GM21367 (cell line): ENCODE data around the gene A1BG.
A peak's percentile ranks its signal among the peaks of the same experiment; 100 is the strongest.
"Not testable (repeated sequence)": the region's sequence is repeated elsewhere in the genome, so short reads cannot be mapped to it uniquely, and the experiment has no call there.

Experiments
- ATAC-seq: cut with Tn5 transposase; IDR thresholded peaks from one replicate; pipeline ENCODE4 v1.9.1; 2021; ENCODE audit not compliant: unreplicated experiment

A1BG gene

DNA sequence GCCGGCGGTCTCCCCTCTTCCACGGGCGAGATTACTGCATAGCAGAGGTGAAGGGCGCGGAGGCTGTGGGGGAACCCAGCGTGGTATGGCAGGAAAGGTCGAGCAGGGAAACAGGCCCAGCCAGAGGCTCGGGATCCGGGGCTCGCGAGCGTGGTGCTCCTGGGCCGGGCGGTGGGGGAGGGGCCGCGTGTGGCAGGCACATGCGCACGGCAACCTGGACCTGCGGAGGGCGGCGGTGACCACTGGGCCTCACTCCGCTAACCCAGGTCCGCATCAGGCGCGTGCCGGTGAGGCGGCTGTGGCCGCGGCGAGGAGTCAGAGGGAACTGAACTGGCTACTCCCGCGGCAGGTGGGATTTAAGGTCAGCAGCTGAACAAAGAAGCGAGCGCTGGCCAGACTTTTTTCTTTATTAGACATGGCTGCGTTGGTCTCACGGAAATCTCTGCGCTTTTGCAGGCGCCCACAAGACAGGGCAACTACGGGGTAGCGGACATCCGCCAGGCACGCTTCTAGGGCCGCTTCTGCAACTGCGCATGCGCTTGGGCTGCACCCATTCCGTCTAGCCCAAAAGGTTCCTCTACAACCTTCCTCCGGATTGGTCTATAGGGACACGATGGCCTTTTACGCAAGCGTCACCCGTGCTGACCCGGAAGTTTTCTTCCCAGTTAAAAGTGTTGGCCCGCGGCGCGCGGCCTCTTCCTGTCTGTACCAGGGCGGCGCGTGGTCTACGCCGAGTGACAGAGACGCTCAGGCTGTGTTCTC lies 33.5 kb upstream of the A1BG start, which contains the start of gene RPS5:
Gene RPS5 (plus strand): TSS at position 694 of the 762 bp plus-strand sequence. CDS start 869 bp downstream, outside the sequence.
- ATAC-seq, result peak; percentile 82

DNA sequence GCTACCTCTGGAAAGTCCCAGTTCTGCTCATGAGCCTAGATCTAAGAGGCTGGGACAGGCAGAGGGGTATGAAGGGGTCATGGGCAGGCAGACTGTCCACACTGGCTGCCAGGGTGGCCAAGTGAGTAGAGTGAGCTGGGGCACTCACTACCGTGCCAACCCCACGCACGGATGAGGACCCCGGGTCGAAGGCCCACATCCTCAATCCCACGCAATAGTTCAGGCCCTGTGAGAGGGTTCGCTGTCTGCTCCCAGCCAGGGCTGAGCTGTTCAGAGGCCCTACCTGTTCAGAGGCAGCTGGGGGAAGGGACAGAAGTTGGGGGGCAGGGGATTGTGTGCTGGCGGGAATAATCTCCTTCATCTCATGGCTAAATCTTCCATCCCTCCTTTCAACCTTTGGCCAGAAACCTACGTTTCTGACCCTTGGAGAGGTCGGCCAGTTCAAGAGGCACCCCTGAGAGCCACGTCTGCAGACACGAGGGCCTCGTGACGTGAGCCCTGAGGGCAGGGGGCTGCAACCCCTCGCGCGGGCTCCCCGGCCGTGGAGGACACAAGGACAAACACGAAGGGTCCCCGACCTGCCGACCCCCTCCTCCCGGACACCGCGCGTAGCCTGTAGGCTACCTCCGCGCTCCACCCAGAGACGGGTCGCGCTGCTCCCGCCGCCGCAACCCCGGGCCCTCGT lies 32.7 kb upstream of the A1BG start:
- ATAC-seq, result peak; percentile 3

DNA sequence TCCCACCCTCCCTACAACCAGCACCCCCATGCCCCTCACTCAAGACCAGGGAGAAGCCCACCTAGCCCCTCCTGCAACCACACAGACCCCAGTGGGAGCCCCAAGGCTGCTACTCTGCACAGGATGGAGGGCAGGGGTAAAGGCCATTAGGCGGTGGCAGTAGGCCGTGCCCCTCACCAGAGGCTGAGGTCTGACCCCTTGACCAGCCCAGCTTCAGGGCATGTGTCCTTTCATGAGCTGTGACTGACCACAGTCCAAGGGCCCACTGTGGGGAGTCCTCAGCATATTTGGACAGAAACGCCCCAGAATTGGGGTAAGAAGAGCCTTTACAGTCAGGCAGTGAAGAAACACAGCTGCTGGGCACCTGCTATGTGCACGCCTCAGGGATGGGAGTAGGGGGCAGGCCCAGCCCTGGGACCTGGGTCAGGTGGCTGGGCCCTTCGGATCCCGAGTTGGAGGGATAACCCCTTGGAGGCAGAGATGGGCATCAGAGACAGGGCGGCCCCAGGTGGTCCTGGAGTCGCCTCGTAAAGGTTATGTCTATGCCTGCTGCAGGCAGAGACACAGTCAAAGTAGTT lies 32.1 kb upstream of the A1BG start:
- ATAC-seq, result no peak

DNA sequence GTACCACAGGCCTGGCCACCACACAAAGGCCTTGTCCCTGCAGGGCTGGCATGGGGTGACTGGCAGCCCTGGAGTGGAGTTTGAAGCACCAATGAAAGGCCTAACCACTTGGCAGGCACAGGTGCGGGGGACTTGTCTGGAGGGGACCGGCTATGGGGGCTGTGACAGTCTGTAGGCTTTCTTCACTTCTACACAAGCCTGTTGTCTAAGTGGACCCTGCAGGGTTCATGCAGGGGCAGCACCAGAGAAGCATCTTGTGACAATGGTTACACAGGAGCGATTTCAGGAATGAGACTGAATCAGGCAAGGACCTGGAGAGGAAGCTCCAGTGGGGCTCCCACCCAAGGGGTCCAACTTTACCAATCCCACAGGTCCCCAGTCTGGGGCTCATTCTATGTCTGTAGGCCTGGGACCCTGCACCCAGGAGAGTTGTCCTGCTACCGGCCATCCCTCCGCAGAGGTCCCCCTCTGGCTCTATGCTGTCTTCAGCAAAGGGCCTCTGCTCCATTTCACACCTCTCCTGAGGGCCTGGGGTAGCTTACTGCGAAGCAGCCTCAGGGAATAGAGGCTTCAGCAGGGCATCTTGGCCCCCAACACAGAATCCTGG lies 29.8 kb upstream of the A1BG start:
- no peak for ATAC-seq

DNA sequence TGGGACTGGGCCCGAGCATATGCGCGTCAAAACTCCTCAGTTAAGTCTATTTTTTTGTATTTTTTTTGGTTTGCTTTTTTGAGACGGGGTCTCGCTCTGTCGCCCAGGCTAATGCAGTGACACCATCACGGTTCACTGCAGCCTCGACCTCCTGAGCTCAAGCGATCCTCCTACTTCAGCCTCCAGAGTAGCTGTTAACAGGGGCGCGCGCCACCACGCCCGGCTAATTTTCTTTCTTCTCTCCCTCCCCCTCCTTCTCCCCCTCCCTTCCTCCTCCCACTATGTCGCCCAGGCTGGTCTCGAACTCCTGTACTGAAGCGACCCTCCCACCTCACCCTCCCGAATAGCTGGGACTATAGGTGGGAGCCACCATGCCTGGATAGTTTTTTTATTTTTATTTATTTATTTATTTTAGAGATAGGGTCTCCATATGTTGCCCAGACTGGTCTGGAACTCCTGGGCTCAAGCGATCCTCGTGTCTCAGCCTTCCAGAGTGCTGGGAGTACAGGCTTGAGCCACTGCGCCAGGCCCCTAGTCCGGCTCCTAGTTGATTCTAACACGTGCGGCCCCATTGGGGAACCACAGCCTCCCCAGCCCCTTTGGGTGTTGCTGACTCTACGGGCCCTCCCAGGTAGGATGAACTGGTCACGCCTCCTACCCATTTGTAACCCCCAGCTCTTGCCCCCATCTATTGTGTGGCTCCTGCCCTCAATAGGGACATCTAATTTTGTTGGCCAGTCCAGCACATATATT lies 28.3 kb upstream of the A1BG start:
- no peak for ATAC-seq

DNA sequence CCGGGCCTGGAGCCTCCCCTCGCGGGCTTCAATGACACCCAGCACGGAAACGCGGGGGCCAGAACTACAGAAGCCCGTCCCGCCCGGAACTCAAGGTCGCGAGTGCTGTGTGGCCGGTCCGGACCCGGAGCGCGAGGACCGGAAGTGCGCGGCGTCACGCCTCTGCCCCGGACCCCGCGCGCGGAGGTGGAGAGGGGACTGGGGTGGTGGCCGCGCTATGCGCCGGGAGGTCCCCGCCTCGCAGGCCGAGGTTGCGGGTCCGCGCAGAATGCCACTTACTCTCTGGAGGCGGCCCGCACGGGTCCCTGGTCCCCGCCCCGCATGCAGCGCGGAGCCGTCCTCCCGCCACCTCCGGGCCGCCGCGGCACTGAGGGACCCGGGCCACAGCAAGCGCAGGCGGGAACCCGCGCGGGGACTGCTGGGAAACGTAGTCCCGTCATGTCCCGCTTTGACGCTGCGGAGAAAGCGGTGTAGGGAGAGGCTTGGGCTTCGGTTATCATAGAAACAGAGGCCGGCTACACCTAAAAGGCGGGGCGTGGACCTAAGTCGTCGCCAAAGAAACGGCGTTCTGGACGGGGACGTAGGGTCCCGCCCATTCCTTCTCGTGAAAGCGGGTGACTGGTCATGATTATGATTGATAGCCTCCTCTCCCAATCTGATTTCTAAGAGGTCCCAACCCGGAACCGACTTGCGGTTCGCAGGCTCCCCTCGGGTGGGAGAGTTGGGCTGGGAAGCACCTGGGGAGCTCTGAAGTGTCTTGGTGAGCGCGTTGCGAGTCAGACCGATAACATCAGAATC lies 27.6 kb upstream of the A1BG start, which contains the start of gene ZNF837:
Gene ZNF837 (minus strand): TSS at position 369 of the 798 bp plus-strand sequence. CDS start 11,698 bp downstream, outside the sequence.
- peak; percentile 68 for ATAC-seq

DNA sequence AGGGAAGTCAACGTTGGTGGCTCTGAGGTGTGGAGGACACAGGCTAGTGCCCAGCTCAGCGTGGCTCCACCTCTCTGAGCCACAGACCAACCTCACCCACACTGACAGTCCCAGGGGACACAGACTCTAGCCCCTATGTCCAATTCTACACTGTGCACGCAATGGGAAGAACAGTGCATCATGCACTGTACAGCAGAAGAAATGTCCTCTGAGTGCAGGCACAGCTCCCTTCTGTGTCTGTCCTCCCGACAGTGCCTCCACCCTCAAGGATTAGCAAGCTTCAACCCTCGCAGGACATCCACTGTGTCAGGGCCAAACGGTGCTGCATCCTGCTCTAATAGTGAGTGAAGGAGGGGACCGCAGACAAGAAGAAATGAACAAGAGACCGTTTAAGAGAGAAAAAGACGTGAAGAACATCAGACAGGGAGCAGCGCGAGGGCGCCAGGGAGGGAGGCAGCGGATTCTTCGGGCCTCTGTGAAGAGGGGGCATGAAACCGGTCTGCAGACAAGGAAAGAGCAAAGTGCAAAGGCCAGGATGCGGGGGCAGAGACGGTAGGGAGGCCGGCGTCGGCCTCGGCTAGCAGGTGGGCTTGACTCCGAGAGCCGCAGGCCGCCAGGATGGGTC lies 26.9 kb upstream of the A1BG start:
- no peak for ATAC-seq

DNA sequence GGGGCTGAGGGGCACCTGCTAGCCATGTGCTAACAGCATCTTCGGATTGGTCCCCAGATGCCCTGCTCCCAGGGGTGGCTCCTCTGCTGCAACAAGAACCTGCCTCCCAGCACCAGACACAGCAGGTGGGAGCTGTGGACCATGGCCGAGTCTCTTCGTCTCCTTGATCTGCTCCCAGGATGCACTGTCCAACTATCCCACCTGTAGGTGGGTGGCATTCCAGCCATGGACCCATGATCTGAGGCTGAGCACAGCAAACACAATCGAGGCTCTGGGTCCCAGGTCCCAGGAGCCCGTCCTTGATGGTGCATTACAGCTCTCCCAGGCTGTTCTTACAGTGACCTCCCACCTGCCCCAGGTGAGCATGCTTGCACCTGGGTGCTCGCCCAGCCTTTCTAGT lies 26.0 kb upstream of the A1BG start:
- ATAC-seq, result no peak

DNA sequence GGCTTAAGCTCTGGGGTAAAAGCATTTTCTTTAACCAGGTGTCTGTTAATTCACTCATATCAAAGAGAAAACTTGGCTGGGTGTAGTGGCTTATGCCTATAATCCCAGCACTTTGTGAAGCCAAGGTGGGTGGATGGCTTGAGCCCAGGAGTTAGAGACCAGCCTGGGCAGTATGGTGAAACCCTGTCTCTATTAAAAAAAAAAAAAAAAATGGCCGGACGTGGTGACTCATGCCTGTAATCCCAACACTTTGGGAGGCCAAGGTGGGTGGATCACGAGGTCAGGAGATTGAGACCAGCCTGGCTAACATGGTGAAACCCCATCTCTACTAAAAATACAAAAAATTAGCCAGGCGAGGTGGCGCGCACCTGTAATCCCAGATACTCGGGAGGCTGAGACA lies 23.4 kb upstream of the A1BG start:
- ATAC-seq, result not testable (repeated sequence)

DNA sequence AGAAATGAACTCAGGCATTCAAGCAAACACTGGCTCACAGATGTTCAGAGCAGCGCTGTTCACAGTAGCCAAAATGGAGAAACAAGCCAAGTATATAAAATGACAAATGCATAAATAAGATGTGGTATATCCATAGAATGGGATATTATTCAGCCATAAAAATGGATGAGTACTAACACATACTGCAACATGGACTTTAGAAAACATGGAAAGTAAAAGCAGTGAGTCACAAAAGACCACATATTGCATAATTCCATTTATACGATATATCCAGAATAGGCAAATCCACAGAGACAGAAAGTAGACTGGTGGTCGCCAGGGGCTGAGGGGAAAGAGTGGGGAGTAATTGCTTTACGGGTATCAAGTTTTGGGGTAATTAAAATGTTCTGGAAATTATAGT lies 20.9 kb upstream of the A1BG start:
- no peak for ATAC-seq

DNA sequence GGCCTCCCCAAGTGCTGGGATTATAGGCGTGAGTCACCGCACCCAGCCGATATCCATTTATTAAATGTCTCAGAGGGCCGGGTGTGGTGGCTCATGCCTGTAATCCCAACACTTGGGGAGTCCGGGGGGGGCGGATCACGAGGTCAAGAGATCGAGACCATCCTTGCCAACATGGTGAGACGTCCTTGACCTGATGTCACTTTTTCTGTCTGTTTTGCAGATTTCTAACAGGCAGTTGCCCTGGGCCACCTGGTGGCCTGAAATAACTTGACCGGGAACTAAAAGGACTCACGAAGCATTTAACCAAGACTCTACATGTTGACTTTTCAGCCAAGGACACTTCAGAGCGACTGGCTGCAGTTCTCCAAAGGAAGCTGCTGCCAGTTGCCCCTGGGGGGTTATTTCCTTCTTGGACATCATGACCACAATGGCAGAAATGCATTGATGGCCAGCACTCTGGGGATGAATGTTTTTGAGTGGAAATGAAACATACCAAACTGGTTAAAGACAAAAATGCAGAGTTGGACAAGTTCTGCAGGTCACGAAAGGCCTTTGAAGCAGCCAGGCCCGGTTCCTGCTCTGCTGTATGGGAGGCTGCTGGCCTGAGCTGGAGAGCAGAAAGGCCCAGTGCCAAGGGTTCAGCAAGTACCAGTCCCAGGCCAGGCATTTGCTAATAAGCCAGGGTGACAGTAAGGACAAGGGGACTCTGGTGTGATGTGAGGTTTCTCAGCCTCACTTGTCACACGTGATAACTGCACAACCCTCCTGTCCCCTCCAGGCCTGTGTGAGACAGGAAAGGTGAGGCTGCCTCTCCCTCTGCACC lies 19.2 kb upstream of the A1BG start:
- no peak for ATAC-seq

DNA sequence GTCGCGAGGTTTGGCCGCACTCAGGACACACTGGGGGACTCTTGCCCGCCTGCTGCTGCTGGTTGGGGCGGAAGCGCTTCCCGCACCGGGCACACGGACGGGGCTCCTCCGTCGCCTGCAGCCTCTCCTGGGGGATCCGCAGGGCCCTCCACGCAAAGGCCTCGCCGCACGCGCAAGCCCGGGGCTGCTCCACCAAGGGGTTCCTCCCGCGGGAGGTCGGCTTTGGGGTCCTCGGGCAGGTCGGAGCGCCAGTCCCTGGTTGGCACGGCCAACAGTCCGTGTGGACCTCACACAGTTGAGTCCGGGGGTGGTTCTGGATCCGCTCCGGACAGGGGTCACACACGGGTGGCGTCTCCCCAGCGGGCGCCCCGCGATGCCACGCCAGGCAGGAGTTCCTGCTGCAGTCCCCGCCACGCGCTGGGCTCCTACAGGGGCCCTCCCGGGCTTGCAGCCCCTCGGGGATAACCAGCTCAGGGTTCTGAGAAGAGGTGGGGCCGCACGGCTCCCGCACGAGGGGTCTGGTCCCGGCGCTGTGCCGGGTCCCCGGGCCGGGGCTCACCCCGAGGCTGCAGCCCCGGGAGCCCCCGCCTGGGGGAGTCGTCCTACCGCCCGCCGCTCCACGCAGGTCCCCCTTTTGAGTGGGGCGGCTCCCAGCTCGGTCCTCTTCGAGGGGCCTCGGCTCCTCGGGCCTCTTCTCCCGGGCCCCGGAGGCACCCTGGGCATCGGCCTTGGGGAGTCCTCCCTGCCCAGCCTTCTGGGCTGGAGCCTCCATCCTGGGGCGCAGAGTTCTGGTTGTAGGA lies 15.5 kb upstream of the A1BG start:
- no peak for ATAC-seq

DNA sequence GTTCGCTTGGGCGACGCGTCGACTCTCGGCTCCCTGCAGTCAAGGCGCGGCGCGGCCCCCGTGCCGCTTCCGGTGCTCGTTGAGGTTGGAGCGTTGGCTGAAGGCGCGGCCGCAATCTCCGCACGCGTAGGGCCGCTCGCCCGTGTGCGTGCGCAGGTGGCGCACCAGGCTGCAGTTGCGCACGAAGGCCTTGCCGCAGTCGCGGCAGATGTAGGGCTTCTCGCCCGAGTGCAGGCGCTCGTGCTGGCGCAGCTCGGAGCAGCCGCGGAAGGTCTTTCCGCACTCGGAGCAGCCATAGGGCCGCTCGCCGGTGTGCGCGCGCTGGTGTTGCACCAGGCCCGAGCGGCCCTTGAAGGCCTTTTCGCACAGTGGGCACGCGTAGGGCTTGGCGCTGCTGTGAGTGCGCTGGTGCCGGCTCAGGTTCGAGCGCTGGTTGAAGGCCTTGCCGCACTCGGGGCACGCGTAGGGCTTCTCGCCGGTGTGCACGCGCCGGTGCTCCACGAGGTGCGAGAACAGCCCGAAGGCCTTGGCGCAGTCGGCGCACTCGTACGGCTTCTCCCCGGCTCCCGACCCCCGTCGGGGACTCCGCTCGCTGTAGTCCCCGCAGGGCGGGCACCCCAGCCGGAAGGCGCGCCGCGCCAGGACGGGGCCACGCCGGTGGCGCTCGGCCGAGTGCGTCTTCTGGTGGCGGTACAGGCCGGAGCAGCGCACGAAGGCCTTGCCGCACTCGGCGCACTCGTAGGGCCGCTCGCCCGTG lies 14.6 kb upstream of the A1BG start:
- no peak for ATAC-seq

DNA sequence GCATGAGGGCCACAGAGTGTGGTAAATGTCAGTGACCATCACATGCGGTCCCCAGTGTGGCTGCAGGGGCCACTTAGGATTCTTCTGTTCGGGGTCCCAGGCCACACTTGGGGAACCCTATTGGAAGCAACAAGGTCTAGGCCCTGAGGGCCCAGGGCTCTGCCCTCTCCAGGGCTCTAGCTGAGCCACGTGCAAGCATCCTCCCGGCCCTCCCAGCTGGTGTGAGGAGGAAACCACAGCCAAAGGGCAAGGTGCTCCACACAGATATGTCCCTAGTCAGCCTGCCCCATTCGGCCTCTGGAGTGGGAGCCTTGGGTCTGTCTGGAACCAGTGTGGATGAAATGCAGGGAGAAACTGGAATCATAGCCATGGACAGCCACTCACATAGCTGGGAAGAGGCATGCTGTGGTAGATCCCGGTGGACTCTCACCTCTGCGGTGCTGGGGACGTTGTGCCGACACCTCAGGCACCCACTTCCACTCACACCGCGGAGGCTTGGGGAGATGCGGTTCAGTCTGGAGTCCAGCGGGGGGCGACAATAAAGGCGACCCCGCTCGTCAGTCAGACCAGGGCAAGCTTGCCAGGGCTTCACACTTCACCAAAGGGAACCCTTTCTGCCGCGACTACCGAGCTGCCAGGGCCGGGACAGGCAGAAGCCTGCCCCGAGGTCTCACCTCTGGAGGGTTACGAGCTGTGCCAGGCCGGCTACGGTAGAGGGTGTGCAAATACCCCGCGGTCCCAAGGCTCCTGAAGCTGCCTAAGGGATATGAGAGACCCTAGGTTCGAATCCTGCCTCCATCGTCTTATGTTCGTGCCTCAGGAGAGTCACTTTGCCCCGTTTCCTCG lies 13.5 kb upstream of the A1BG start:
- no peak for ATAC-seq

DNA sequence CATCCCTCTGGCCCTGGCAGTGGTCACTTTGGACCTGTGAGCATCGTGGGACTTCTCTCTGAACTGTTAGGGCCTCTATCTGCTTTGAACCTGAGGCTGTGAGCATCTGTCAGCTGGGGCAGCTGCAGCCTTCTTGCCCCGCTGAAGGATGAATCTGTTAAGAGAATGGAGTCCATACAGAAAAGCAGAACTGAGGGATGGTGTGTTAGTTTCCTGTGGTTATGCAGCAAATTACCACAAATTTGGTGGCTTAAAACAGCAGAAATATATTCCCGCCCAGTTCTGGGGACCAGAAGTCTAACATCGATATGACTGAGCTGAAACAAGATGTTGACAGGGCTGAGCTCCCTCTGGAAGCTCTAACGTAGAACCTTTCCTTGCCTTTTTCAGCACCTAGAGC lies 10.9 kb upstream of the A1BG start:
- no peak for ATAC-seq

DNA sequence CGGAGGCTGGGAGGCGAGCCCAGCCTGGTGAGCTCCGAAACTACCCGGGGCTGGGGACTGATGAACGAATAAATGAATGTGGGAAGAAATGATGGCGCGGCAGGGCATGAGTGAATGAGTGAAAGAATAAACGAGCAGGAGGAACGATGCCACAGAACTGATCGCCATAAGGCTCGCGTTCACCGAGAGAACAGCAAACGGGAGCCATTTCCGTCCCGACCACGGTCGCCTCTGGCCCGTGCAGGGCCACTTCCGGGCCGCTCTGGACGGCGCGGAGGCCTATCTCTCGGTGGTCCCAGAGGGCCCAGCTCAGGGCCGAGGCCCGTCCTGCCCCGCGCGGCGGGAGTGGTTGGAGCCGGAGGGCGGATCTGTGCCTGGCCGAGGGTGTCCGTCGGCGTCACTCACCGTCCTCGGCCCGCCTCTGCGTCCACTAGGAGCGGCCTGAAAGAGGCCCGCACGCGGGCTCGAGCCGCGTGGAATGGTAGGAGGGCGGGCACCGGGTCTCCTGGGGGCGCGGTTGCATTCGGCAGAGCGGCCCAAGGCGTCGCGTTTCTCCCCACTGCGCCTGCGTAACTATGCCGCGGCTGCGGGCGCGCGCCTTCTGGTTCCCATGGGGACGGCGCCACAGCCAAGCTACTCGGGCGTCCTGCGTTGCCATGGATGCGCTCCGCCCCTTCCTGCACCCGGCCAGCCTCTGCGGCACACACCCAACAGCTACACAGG lies 9.1 kb upstream of the A1BG start, which contains the start of gene ZNF497:
Gene ZNF497 (minus strand): TSS at position 480 of the 723 bp plus-strand sequence. CDS start 5,116 bp downstream, outside the sequence.
- peak; percentile 79 for ATAC-seq
